ENCODE measurements around the gene GPR137B.

The GPR137B gene

GRCh38 chr1:236127045-236127444, 15.3 kb upstream of the GPR137B start:
- Mint-ChIP-seq H3K36me3 (ENCODE audit: low read depth) (no peaks in the 10 kb centered on the region), H3K4me3 (no peak overlapping the region), H3K9me3 (no peaks in the 10 kb centered on the region), H3K27ac (no peak overlapping the region), H3K4me1 (ENCODE audit: low read depth) (peaks cover 3% of the 10 kb centered on the region), H3K27me3 (peaks cover 7% of the 10 kb centered on the region)
- intact Hi-C loops (cut with micrococcal nuclease): no loop called here

- H3K4me1 Mint-ChIP-seq (ENCODE audit: low read depth): no peaks in the 10 kb centered on the region
- no peaks in the 10 kb centered on the region for H3K36me3 Mint-ChIP-seq (ENCODE audit: low read depth)
- intact Hi-C loops (cut with micrococcal nuclease): no loop called here
- no peaks in the 10 kb centered on the region for H3K9me3 Mint-ChIP-seq
- H3K27me3 Mint-ChIP-seq: peaks cover 18% of the 10 kb centered on the region
- H3K4me3 Mint-ChIP-seq: no peak overlapping the region
- no peak overlapping the region for H3K27ac Mint-ChIP-seq
These were observed 13.6 kb upstream of the GPR137B start for GRCh38 chr1:236128646-236129178.

GRCh38 chr1:236129306-236129705, 13.0 kb upstream of the GPR137B start:
- no peaks in the 10 kb centered on the region for H3K4me1 Mint-ChIP-seq (ENCODE audit: low read depth)
- no peak overlapping the region for H3K4me3 Mint-ChIP-seq
- intact Hi-C loops (cut with micrococcal nuclease): no loop called here
- peaks cover 18% of the 10 kb centered on the region for H3K27me3 Mint-ChIP-seq
- no peaks in the 10 kb centered on the region for H3K36me3 Mint-ChIP-seq (ENCODE audit: low read depth)
- H3K27ac Mint-ChIP-seq: no peak overlapping the region
- H3K9me3 Mint-ChIP-seq: no peaks in the 10 kb centered on the region

GRCh38 chr1:236130372-236130771, 12.0 kb upstream of the GPR137B start:
- Mint-ChIP-seq H3K9me3 (no peaks in the 10 kb centered on the region), H3K27me3 (peaks cover 23% of the 10 kb centered on the region), H3K4me1 (ENCODE audit: low read depth) (peaks cover under 1% of the 10 kb centered on the region), H3K27ac (no peak overlapping the region), H3K36me3 (ENCODE audit: low read depth) (no peaks in the 10 kb centered on the region), H3K4me3 (no peak overlapping the region)
- intact Hi-C loops (cut with micrococcal nuclease): no loop called here

- Mint-ChIP-seq H3K4me3 (no peak overlapping the region), H3K9me3 (no peaks in the 10 kb centered on the region), H3K27me3 (peaks cover 26% of the 10 kb centered on the region), H3K36me3 (ENCODE audit: low read depth) (no peaks in the 10 kb centered on the region), H3K27ac (no peak overlapping the region), H3K4me1 (ENCODE audit: low read depth) (peaks cover 5% of the 10 kb centered on the region)
- intact Hi-C loops (cut with micrococcal nuclease): no loop called here
These were observed 10.4 kb upstream of the GPR137B start for GRCh38 chr1:236131916-236132315.

GRCh38 chr1:236132420-236133046, 9.8 kb upstream of the GPR137B start:
- peaks cover 30% of the 10 kb centered on the region for H3K27me3 Mint-ChIP-seq
- intact Hi-C loops (cut with micrococcal nuclease): no loop called here
- no peaks in the 10 kb centered on the region for H3K36me3 Mint-ChIP-seq (ENCODE audit: low read depth)
- peaks cover 5% of the 10 kb centered on the region for H3K4me1 Mint-ChIP-seq (ENCODE audit: low read depth)
- no peak overlapping the region for H3K27ac Mint-ChIP-seq
- H3K4me3 Mint-ChIP-seq: no peak overlapping the region
- no peaks in the 10 kb centered on the region for H3K9me3 Mint-ChIP-seq

GRCh38 chr1:236133339-236133738, 9.0 kb upstream of the GPR137B start:
- no peak overlapping the region for H3K27ac Mint-ChIP-seq
- no peak overlapping the region for H3K4me3 Mint-ChIP-seq
- H3K36me3 Mint-ChIP-seq (ENCODE audit: low read depth): no peaks in the 10 kb centered on the region
- peaks cover 5% of the 10 kb centered on the region for H3K4me1 Mint-ChIP-seq (ENCODE audit: low read depth)
- intact Hi-C loops (cut with micrococcal nuclease): no loop called here
- no peaks in the 10 kb centered on the region for H3K9me3 Mint-ChIP-seq
- peaks cover 35% of the 10 kb centered on the region for H3K27me3 Mint-ChIP-seq

- Mint-ChIP-seq H3K36me3 (ENCODE audit: low read depth) (no peaks in the 10 kb centered on the region), H3K27me3 (peaks cover 36% of the 10 kb centered on the region)
- intact Hi-C loops (cut with micrococcal nuclease): no loop called here
These were observed 8.5 kb upstream of the GPR137B start for GRCh38 chr1:236133802-236134201.

GRCh38 chr1:236137285-236137852, 5.0 kb upstream of the GPR137B start:
- Mint-ChIP-seq H3K27ac (no peak overlapping the region), H3K9me3 (no peaks in the 10 kb centered on the region), H3K27me3 (peaks cover 59% of the 10 kb centered on the region), H3K4me1 (ENCODE audit: low read depth) (peaks cover 19% of the 10 kb centered on the region), H3K36me3 (ENCODE audit: low read depth) (peaks cover 8% of the 10 kb centered on the region), H3K4me3 (no peak overlapping the region)
- intact Hi-C loops (cut with micrococcal nuclease): no loop called here

More at GRCh38 chr1:236133802-236134201, 8.5 kb upstream of the GPR137B start:
- Mint-ChIP-seq H3K4me3 (no peak overlapping the region), H3K9me3 (no peaks in the 10 kb centered on the region), H3K27ac (no peak overlapping the region), H3K4me1 (ENCODE audit: low read depth) (peaks cover 5% of the 10 kb centered on the region)

- intact Hi-C loops (cut with micrococcal nuclease): no loop called here
- H3K4me1 Mint-ChIP-seq (ENCODE audit: low read depth): peaks cover 25% of the 10 kb centered on the region
- H3K27ac Mint-ChIP-seq: no peak overlapping the region
- peaks cover 46% of the 10 kb centered on the region for H3K27me3 Mint-ChIP-seq
- no peak overlapping the region for H3K4me3 Mint-ChIP-seq
- no peaks in the 10 kb centered on the region for H3K9me3 Mint-ChIP-seq
- peaks cover 26% of the 10 kb centered on the region for H3K36me3 Mint-ChIP-seq (ENCODE audit: low read depth)
These were observed 2.8 kb upstream of the GPR137B start for GRCh38 chr1:236139495-236139894.

- H3K9me3 Mint-ChIP-seq: no peaks in the 10 kb centered on the region
- peak overlapping the region; percentile 93 for H3K27ac Mint-ChIP-seq
- H3K4me3 Mint-ChIP-seq: peak overlapping the region; percentile 78
- peaks cover 31% of the 10 kb centered on the region for H3K4me1 Mint-ChIP-seq (ENCODE audit: low read depth)
- intact Hi-C loops (cut with micrococcal nuclease): loop anchor here (5.0 kb wide), 1 partner anchor 66 kb away; no protein-coding TSS in a partner anchor
- peaks cover 39% of the 10 kb centered on the region for H3K27me3 Mint-ChIP-seq
- H3K36me3 Mint-ChIP-seq (ENCODE audit: low read depth): peaks cover 40% of the 10 kb centered on the region
These were observed 1.5 kb upstream of the GPR137B start for GRCh38 chr1:236140705-236141446.

GRCh38 chr1:236141447-236142252, 689 bp upstream of the GPR137B start:
- peaks cover 37% of the 10 kb centered on the region for H3K27me3 Mint-ChIP-seq
- peak overlapping the region; percentile 93 for H3K27ac Mint-ChIP-seq
- peaks cover 39% of the 10 kb centered on the region for H3K4me1 Mint-ChIP-seq (ENCODE audit: low read depth)

GRCh38 chr1:236143104-236143948, 987 bp downstream of the GPR137B start:
- H3K36me3 Mint-ChIP-seq (ENCODE audit: low read depth): peaks cover 64% of the 10 kb centered on the region
- no peaks in the 10 kb centered on the region for H3K9me3 Mint-ChIP-seq
- peak overlapping the region; percentile 97 for H3K4me3 Mint-ChIP-seq
- peaks cover 28% of the 10 kb centered on the region for H3K27me3 Mint-ChIP-seq
- peaks cover 56% of the 10 kb centered on the region for H3K4me1 Mint-ChIP-seq (ENCODE audit: low read depth)
- peak overlapping the region; percentile 93 for H3K27ac Mint-ChIP-seq
- intact Hi-C loops (cut with micrococcal nuclease): loop anchor here (2.0 to 5.0 kb wide), 2 partner anchors 64 to 137 kb away; partner anchors contain the start of gene ERO1B

More at GRCh38 chr1:236141447-236142252, 689 bp upstream of the GPR137B start:
- intact Hi-C loops (cut with micrococcal nuclease): loop anchor here (2.0 to 5.0 kb wide), 2 partner anchors 66 to 139 kb away; partner anchors contain the start of gene ERO1B
- no peaks in the 10 kb centered on the region for H3K9me3 Mint-ChIP-seq
- peaks cover 47% of the 10 kb centered on the region for H3K36me3 Mint-ChIP-seq (ENCODE audit: low read depth)
- peak overlapping the region; percentile 78 for H3K4me3 Mint-ChIP-seq
